Astrocyte of the spinal cord (primary cell): Measurements from ENCODE around the gene CNBD2.
"Not testable (repeated sequence)": the region's sequence is repeated elsewhere in the genome, so short reads cannot be mapped to it uniquely, and the experiment has no call there.

Experiments
- DNase-seq: peaks from one replicate; pipeline ENCODE4 v3.0.0; 2011; ENCODE audit warnings: low read depth, low spot score
- H3K4me3 ChIP-seq: 2 replicates; pipeline ENCODE4 v1.5.1; 2011; ENCODE audit warnings: low read depth, mild to moderate bottlenecking, low read length, moderate library complexity
- in situ Hi-C: cut with HindIII; loops from 2 replicates; pipeline ENCODE4 v1.10.0; 2017; ENCODE audit warnings: low sequenced_read_pairs
- TF ChIP-seq, protein P1 (sequence below): IDR thresholded peaks from 2 replicates; pipeline ENCODE4 v1.5.1; 2012; ENCODE audit warnings: low read depth, mild to moderate bottlenecking, low read length, inconsistent platforms

Gene CNBD2

GRCh38 chr20:36065427-36065998 lies 97.1 kb downstream of the CNBD2 start:
- in situ Hi-C loops: no loop called here
- H3K4me3 ChIP-seq: no peak overlapping the region
- DNase-seq: no peak
- TF ChIP-seq, protein P1, sequence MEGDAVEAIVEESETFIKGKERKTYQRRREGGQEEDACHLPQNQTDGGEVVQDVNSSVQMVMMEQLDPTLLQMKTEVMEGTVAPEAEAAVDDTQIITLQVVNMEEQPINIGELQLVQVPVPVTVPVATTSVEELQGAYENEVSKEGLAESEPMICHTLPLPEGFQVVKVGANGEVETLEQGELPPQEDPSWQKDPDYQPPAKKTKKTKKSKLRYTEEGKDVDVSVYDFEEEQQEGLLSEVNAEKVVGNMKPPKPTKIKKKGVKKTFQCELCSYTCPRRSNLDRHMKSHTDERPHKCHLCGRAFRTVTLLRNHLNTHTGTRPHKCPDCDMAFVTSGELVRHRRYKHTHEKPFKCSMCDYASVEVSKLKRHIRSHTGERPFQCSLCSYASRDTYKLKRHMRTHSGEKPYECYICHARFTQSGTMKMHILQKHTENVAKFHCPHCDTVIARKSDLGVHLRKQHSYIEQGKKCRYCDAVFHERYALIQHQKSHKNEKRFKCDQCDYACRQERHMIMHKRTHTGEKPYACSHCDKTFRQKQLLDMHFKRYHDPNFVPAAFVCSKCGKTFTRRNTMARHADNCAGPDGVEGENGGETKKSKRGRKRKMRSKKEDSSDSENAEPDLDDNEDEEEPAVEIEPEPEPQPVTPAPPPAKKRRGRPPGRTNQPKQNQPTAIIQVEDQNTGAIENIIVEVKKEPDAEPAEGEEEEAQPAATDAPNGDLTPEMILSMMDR: no peak

DNA sequence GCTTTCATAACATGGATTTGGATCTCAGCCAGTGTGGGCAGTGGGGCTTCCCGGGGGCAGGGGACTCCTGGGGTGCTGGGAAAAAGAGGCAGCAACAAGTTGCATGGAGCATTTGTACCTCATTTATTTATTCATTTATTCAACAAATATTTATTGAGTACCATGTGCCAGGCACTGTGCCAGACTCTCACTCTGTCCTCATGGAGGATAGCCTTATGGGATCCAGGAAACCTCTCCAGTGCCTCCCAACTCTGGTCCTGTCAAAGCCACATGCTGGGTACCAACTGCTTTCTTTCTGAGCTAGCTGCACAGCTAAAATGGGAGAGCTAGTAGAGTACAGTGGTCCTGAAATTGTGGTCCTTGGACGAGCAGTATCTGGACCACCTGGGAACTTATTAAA lies 98.4 kb downstream of the CNBD2 start:
- DNase-seq: no peak
- TF ChIP-seq, protein P1: no peak
- H3K4me3 ChIP-seq: no peak overlapping the region
- in situ Hi-C loops: no loop called here

DNA sequence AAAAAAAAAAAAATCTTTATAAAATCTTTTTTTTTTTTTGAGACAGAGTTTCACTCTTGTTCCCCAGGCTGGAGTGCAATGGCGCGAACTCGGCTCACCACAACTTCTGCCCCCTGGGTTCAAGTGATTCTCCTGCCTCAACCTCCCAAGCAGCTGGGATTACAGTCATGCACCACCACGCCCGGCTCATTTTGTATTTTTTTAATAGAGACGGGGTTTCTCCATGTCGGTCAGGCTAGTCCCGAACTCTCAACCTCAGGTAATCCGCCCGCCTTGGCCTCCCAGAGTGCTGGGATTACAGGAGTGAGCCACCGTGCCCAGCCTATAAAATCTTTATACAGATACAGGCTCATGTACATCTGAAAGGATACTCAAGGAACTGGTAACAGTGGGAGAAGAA lies 100.1 kb downstream of the CNBD2 start:
- H3K4me3 ChIP-seq, in situ Hi-C loops, DNase-seq: not testable (repeated sequence)

GRCh38 chr20:36070451-36070850 lies 102.1 kb downstream of the CNBD2 start:
- in situ Hi-C loops: no loop called here
- TF ChIP-seq, protein P1: no peak
- H3K4me3 ChIP-seq: no peak overlapping the region
- DNase-seq: no peak

GRCh38 chr20:36071848-36072247 lies 103.5 kb downstream of the CNBD2 start:
- in situ Hi-C loops: no loop called here
- TF ChIP-seq, protein P1: no peak

GRCh38 chr20:36074983-36075382 lies 106.6 kb downstream of the CNBD2 start:
- TF ChIP-seq, protein P1: no peak
- no peak for DNase-seq
- no peak overlapping the region for H3K4me3 ChIP-seq
- in situ Hi-C loops: no loop called here

More at GRCh38 chr20:36071848-36072247, 103.5 kb downstream of the CNBD2 start:
- DNase-seq: no peak
- no peak overlapping the region for H3K4me3 ChIP-seq

GRCh38 chr20:36077762-36078161 lies 109.4 kb downstream of the CNBD2 start:
- in situ Hi-C loops, DNase-seq, H3K4me3 ChIP-seq: not testable (repeated sequence)

DNA sequence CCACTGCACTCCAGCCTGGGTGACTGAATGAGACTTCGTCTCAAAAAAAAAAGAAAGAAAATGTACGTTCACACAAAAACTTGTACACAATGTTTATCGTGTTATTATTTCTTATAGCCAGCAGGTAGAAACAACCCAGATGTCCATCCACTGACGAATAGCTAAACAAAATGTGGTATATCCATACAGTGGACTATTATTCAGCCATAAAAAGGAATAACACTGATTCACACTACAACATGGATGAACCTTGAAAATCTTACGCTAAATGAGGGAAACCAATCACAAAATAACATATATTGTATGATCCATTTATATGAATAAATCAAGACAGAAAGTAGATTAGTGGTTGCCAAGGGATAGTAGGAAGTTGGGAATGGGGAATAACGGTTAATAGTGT lies 111.1 kb downstream of the CNBD2 start:
- no peak for DNase-seq
- in situ Hi-C loops: no loop called here
- H3K4me3 ChIP-seq: no peak overlapping the region
- TF ChIP-seq, protein P1: no peak

DNA sequence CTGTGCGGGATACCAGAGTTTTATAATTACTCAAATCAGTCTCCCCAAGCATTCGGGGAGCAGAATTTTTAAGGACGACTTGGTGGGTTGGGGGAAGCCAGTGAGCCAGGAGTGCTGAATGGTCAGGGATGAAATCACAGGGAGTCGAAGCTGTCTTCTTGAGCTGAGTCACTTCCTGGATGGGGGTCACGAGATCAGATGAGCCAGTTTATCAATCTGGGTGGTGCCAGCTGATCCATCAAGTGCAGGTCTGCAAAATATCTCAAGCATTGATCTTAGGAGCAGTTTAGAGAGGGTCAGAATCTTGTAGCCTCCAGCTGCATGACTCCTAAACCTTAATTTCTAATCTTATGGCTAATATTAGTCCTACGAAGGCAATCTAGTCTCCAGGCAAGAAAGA lies 111.6 kb downstream of the CNBD2 start:
- in situ Hi-C loops, H3K4me3 ChIP-seq, DNase-seq: not testable (repeated sequence)
